ENCODE data around the gene MAN2A2. TPM values are rescaled to one million over a fixed set of nuclear protein-coding genes. Genes with fewer than 3 reads are reported as not detected.

Gene MAN2A2
- total and polyA plus RNA-seq, 9 of the 15 experiments (the other 6 are each of a cell fraction or from before 2014, with no cell fraction given) = 7.3 to 151 (median 43.4) TPM

- TF ChIP-seq, protein P1, sequence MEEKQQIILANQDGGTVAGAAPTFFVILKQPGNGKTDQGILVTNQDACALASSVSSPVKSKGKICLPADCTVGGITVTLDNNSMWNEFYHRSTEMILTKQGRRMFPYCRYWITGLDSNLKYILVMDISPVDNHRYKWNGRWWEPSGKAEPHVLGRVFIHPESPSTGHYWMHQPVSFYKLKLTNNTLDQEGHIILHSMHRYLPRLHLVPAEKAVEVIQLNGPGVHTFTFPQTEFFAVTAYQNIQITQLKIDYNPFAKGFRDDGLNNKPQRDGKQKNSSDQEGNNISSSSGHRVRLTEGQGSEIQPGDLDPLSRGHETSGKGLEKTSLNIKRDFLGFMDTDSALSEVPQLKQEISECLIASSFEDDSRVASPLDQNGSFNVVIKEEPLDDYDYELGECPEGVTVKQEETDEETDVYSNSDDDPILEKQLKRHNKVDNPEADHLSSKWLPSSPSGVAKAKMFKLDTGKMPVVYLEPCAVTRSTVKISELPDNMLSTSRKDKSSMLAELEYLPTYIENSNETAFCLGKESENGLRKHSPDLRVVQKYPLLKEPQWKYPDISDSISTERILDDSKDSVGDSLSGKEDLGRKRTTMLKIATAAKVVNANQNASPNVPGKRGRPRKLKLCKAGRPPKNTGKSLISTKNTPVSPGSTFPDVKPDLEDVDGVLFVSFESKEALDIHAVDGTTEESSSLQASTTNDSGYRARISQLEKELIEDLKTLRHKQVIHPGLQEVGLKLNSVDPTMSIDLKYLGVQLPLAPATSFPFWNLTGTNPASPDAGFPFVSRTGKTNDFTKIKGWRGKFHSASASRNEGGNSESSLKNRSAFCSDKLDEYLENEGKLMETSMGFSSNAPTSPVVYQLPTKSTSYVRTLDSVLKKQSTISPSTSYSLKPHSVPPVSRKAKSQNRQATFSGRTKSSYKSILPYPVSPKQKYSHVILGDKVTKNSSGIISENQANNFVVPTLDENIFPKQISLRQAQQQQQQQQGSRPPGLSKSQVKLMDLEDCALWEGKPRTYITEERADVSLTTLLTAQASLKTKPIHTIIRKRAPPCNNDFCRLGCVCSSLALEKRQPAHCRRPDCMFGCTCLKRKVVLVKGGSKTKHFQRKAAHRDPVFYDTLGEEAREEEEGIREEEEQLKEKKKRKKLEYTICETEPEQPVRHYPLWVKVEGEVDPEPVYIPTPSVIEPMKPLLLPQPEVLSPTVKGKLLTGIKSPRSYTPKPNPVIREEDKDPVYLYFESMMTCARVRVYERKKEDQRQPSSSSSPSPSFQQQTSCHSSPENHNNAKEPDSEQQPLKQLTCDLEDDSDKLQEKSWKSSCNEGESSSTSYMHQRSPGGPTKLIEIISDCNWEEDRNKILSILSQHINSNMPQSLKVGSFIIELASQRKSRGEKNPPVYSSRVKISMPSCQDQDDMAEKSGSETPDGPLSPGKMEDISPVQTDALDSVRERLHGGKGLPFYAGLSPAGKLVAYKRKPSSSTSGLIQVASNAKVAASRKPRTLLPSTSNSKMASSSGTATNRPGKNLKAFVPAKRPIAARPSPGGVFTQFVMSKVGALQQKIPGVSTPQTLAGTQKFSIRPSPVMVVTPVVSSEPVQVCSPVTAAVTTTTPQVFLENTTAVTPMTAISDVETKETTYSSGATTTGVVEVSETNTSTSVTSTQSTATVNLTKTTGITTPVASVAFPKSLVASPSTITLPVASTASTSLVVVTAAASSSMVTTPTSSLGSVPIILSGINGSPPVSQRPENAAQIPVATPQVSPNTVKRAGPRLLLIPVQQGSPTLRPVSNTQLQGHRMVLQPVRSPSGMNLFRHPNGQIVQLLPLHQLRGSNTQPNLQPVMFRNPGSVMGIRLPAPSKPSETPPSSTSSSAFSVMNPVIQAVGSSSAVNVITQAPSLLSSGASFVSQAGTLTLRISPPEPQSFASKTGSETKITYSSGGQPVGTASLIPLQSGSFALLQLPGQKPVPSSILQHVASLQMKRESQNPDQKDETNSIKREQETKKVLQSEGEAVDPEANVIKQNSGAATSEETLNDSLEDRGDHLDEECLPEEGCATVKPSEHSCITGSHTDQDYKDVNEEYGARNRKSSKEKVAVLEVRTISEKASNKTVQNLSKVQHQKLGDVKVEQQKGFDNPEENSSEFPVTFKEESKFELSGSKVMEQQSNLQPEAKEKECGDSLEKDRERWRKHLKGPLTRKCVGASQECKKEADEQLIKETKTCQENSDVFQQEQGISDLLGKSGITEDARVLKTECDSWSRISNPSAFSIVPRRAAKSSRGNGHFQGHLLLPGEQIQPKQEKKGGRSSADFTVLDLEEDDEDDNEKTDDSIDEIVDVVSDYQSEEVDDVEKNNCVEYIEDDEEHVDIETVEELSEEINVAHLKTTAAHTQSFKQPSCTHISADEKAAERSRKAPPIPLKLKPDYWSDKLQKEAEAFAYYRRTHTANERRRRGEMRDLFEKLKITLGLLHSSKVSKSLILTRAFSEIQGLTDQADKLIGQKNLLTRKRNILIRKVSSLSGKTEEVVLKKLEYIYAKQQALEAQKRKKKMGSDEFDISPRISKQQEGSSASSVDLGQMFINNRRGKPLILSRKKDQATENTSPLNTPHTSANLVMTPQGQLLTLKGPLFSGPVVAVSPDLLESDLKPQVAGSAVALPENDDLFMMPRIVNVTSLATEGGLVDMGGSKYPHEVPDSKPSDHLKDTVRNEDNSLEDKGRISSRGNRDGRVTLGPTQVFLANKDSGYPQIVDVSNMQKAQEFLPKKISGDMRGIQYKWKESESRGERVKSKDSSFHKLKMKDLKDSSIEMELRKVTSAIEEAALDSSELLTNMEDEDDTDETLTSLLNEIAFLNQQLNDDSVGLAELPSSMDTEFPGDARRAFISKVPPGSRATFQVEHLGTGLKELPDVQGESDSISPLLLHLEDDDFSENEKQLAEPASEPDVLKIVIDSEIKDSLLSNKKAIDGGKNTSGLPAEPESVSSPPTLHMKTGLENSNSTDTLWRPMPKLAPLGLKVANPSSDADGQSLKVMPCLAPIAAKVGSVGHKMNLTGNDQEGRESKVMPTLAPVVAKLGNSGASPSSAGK (IDR thresholded peaks at IDR 0.05) = peak; percentile 41; the same call in 1 of the 2 replicates
- TF ChIP-seq ZNF780A (CRISPR knock-in tag; IDR thresholded peaks at IDR 0.05) (no peak), NFE2 (IDR thresholded peaks at IDR 0.05; ENCODE audit: low read depth) (no peak), BACH1 (tag; IDR thresholded peaks at IDR 0.05) (no peak), TSC22D4 (tag; IDR thresholded peaks at IDR 0.05) (no peak), SMARCB1 (IDR thresholded peaks at IDR 0.05; ENCODE audit: insufficient read length, low read depth) (no peak), ASH1L (IDR thresholded peaks at IDR 0.05; ENCODE audit: borderline replicate concordance, low read depth, partially characterized antibody) (no peak), HDAC2 (IDR thresholded peaks at IDR 0.05) (no peak; the same call in 1 of the 2 replicates)
- TF ChIP-seq, protein P2, sequence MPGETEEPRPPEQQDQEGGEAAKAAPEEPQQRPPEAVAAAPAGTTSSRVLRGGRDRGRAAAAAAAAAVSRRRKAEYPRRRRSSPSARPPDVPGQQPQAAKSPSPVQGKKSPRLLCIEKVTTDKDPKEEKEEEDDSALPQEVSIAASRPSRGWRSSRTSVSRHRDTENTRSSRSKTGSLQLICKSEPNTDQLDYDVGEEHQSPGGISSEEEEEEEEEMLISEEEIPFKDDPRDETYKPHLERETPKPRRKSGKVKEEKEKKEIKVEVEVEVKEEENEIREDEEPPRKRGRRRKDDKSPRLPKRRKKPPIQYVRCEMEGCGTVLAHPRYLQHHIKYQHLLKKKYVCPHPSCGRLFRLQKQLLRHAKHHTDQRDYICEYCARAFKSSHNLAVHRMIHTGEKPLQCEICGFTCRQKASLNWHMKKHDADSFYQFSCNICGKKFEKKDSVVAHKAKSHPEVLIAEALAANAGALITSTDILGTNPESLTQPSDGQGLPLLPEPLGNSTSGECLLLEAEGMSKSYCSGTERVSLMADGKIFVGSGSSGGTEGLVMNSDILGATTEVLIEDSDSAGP (CRISPR knock-in tag; IDR thresholded peaks at IDR 0.05) = no peak; the same call in 1 of the 2 replicates
- TF ChIP-seq, protein P3, sequence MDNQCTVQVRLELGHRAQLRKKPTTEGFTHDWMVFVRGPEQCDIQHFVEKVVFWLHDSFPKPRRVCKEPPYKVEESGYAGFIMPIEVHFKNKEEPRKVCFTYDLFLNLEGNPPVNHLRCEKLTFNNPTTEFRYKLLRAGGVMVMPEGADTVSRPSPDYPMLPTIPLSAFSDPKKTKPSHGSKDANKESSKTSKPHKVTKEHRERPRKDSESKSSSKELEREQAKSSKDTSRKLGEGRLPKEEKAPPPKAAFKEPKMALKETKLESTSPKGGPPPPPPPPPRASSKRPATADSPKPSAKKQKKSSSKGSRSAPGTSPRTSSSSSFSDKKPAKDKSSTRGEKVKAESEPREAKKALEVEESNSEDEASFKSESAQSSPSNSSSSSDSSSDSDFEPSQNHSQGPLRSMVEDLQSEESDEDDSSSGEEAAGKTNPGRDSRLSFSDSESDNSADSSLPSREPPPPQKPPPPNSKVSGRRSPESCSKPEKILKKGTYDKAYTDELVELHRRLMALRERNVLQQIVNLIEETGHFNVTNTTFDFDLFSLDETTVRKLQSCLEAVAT (IDR thresholded peaks at IDR 0.05) = 0 out of 4 replicates have a peak, but pooled peaks of 1 of the 2 experiments have one; percentile 38
- TF ChIP-seq, protein P4, sequence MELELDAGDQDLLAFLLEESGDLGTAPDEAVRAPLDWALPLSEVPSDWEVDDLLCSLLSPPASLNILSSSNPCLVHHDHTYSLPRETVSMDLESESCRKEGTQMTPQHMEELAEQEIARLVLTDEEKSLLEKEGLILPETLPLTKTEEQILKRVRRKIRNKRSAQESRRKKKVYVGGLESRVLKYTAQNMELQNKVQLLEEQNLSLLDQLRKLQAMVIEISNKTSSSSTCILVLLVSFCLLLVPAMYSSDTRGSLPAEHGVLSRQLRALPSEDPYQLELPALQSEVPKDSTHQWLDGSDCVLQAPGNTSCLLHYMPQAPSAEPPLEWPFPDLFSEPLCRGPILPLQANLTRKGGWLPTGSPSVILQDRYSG (tag; conservative IDR thresholded peaks at IDR 0.05; ENCODE audit: low read depth) = 0 out of 2 replicates have a peak, but pooled peaks have one; percentile 25
Measured at GRCh38 chr15:90931828-90932659, 28.9 kb downstream of the MAN2A2 start, which contains the start of gene HDDC3 (continued).
